HG03439 (cell line): Measurements from ENCODE around the gene TAS2R13.

Source experiments
- ATAC-seq: cut with Tn5 transposase; IDR thresholded peaks from one replicate; pipeline ENCODE4 v1.9.1; 2021; ENCODE audit warnings: mild to moderate bottlenecking, moderate library complexity; ENCODE audit not compliant: unreplicated experiment

TAS2R13 gene, protein sequence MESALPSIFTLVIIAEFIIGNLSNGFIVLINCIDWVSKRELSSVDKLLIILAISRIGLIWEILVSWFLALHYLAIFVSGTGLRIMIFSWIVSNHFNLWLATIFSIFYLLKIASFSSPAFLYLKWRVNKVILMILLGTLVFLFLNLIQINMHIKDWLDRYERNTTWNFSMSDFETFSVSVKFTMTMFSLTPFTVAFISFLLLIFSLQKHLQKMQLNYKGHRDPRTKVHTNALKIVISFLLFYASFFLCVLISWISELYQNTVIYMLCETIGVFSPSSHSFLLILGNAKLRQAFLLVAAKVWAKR

DNA sequence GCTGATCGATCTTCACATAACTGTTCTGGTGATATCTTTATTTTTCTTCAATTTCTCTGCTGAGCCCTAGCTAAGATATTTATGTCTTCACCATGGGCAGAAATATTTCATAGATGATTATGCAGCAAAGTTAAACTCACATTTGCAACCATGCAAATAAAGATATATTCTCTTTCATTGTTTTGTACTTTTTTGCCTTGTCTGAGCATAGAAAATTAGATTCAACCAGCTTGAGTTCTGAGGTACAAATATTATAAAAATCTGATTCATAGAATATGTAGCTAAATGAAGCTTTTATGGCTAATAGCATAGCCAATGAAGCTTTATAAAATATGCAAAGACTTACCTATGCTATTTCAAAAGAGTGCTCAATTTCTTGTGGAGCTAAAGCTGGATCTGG is at the start of gene TAS2R13:
TAS2R13 (minus strand) TSS at position 101 of the 400 bp plus-strand sequence. CDS start 264 bp downstream, outside the sequence.
- no peak for ATAC-seq

DNA sequence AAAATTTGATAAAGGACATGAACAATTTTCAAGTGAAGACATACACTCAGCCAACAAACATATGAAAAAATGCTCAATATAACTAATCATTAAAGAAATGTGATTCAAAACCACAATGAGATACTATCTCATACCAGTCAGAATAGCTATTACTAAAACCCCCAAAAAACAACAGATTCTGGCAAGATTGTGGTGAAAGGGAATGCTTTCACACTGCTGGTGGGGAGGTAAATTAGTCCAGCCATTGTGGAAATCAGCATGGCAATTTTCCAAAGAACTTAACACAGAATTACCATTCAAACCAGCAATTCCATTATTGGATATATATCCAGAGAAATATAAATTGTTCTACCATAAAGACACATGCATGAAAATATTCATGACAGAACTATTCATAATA is 48.4 kb upstream of the TAS2R13 start:
- ATAC-seq, result no peak

DNA sequence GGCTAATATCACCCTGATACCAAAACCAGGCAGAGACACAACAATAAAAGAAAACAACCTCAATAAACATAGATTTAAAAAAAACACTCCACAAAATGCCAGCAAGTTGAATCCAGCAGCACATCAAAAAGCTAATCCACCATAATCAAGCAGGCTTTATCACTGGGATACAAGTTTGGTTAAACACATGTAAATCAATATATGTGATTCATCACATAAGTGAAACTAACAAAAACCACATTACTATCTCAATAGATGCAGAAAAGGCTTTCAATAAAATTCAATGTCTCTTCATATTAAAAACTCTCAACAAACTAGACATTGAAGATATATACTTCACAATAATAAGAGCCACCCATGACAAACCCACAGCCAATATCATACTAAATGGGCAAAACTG is 46.7 kb upstream of the TAS2R13 start:
- no peak for ATAC-seq

- no peak for ATAC-seq
Measured at GRCh38 chr12:10952645-10953044, 43.3 kb upstream of the TAS2R13 start.

GRCh38 chr12:10943167-10943566 is 33.8 kb upstream of the TAS2R13 start:
- no peak for ATAC-seq

DNA sequence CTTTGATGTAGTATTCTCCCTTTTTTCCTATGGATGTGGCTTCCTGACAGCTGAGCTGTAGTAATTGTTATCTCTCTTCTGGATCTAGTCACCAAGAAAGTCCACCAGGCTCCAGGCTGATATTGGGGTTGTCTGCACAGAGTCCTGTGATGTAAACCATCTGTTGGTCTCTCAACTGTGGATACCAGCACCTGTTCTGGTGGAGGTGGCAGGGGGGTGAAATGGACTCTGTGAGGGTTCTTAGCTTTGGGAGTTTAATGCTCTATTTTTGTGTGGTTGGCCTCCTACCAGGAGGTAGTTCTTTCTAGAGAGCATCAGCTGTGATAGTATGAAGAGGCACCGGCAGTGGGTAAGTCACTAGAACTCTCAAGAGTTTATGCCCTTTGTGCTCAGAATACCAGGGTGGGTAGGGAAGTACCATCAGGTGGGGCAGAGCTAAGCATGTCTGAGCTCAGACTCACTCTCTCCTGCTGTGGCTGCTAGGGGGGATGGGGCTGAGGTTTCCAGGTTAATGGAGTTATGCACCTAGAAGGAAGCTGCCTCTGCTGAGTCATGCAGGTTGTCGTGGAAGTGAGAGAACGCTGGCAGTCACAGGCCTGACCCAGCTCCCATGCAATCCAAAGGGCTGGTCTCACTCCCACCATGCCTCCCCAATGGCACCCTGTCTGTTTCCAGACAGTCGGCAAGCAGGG is 32.7 kb upstream of the TAS2R13 start:
- ATAC-seq, result no peak

GRCh38 chr12:10941369-10941768 is 32.0 kb upstream of the TAS2R13 start:
- ATAC-seq, result no peak

GRCh38 chr12:10940389-10940788 is 31.0 kb upstream of the TAS2R13 start:
- ATAC-seq, result no peak

DNA sequence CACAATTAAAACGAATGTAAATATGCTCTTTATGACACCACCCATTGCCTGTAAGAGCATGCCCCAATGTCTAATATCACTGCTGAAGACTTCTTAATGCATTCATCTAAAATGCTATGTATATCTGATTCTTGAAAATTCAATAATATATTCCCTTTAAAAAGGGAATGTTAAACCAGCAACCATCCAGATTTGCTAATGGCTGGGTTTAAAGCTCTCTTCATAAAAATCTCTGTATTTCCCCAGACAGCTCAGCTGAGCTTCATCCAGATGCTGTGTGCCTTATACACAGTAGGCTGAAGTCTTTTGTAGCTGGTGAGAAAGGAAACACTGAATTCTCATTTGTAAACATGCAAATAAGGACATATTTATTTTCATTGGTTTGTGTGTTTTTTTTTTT is 29.8 kb upstream of the TAS2R13 start, which contains the start of gene TAS2R14:
TAS2R14 (minus strand) TSS at position 101 of the 400 bp plus-strand sequence; CDS start at position 45, 56 bp downstream.
- no peak for ATAC-seq

DNA sequence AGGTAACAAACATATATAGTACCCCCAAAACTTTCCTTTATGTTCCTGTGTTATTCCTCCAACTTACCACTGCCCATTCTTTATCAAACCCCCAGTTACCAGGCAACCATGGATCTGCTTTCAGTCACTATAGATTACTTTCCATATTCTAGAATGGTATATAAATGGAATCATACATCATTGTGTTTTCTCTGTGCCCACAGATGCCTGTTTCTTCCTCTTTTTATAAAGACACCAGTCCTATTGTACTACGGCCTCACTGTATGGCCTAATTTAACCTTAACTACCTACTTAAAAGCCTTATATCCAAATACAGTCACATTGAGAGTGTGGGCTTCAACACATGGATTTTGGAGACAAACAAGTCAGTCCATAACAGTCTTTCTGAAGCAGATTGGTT is 27.1 kb upstream of the TAS2R13 start:
- ATAC-seq, result no peak

DNA sequence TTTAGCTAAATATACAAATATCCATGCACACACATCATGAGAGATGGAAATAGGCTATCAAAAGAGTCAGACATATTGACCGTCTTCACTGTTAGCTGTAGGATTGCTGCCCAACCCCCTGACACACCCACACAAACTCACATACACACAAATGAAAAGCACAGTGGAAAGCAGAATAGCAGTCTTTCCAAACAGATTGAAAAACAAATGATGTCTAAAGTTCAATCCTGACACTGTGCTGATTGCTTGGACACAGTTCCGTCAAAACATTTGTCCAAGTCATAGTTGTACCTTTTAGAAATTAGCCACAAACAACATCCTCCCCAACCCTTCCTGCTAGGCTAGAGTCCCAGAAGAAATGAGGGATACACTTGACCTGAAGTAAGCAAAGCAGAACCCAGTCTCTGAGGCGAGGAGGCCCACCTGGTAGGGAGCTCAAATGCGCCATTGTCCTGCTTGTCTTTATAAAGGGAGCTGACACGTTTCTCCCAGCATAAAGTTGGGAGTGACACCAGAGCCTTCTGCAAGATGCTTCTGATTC is 19.5 kb upstream of the TAS2R13 start, which contains the start of gene PRH2:
PRH2 (plus strand) TSS at position 491 of the 541 bp plus-strand sequence; CDS start at position 529, 38 bp downstream.
- no peak for ATAC-seq

- ATAC-seq, result no peak
Measured at GRCh38 chr12:10926269-10926668, 16.9 kb upstream of the TAS2R13 start.

- no peak for ATAC-seq
Measured at GRCh38 chr12:10919809-10920208, 10.4 kb upstream of the TAS2R13 start.

DNA sequence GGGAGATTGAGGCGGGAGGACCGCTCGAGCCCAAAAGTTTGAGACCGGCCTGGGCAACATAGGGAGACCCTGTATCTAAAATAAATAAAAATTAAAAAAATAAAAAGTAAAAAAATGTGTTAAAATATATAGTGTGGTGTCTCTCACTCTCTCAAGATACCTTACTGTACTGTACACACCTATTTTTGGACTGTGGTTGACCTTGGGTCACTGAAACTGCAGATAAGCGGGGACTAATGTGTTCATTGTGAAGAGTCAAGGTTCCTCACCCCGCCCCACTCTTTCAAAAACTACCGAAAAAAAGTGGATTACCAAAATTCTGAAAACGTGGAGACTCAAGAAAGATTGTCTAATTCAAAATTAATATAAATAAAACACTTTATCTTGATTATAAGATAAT is 1.0 kb upstream of the TAS2R13 start:
- ATAC-seq, result no peak

DNA sequence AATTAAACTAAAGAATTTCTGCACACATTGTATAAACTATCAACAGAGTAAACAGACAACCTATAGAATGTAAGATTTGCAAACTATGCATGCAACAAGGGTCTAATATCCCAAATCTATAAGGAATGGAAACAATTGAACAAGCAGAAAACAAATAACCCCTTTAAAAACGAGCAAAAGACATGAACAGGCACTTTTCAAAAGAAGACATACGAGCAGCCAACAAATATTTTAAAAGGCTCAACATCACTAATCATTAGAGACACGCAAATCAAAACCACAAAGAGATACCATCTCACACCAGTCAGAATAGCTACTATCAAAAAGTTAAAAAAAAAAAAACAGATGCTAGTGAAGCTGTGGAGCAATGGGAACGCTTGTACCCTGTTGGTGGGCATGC is 4.7 kb downstream of the TAS2R13 start:
- ATAC-seq, result no peak

DNA sequence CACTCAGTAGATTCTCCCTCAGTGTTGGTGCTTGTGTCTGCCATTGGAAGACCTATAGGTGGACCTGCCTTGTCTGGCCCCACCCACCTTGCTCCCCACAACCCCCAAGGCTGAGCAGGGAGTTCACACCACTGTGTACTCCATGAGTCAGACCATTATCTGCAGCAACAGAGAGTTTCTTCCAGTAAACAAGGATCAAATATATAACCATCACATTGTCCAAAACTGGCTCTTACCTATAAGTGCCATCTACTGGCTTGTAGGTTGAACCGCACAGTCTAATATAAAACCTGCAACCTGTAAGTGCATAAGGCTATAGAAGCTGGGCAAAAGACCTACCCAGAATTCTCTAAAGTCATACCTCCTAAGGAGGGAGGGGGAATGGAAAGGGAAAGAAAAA is 7.9 kb downstream of the TAS2R13 start:
- no peak for ATAC-seq

DNA sequence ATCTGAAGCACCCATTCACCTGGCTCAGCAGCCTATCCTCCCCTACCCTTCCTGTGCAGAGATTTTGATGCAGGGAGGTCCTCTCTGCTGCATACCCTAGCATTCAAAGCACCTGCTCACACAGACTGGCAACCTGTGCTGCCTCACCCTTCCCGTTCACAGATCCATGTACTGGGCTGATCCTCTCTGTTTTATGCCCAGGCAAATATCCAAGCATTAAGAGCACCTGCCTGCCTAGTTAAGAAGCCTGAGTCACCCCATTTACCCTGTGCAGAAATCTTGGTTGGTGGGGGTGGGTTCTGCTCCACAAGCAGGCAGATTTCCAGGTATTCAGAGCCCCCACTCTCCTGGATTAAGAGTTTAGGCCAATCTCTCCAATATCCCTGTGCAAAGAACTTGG is 8.4 kb downstream of the TAS2R13 start:
- no peak for ATAC-seq

DNA sequence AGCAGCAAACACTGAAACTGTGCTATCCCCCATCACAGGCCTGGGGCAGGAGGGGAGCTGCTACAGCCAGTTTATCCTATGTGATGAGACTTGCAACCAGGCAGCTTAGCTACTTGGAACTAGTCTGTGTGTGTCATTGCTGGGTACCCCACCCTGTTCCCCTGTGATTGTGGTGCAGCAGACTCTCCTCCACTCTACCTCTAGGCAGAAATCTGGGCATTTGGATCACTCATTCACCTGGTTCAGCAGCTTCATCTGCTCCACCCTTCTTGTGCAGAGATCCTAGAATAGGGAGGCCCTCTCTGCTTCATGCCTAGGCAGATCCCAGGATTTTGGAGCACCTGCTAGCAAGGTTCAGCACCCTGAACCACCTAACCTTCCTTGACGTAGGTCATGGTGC is 8.8 kb downstream of the TAS2R13 start:
- no peak for ATAC-seq

DNA sequence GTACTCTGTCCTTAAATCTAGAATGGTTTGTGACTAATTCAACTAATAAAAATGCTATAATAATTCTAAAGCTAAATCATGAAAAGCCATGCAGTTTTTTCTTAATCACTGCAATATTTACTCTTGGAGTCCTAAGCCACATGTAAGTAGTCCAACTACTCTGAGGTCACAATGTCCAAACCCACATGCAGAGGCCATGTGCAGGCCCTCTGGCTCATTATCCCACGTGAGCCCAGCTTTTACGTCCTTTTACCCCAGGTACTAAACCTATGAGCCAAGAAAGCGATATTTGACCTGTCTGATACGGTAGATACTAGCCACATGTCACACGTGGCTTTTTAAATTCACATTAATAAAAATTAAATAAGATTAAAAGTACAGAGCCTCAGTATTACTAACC is 12.5 kb downstream of the TAS2R13 start:
- ATAC-seq, result no peak

DNA sequence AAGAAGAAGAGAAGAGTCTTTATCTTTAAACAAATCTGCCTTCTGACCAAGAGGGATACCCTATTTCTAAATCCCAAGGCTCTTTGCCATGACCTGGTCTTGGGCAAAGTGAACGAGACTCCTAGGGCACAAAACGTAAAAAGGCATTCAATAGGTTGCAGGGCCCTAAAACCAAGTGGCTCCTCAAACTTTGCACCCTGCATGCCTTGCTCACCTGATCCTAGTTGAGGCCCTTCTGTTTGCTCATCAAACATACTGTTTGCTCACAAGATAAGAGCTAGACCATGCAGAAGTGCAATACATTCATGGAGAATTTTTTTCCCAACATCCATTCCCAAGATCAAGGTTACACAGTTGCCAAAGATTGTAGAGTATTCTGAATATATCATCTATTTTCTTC is 17.4 kb downstream of the TAS2R13 start:
- no peak for ATAC-seq

DNA sequence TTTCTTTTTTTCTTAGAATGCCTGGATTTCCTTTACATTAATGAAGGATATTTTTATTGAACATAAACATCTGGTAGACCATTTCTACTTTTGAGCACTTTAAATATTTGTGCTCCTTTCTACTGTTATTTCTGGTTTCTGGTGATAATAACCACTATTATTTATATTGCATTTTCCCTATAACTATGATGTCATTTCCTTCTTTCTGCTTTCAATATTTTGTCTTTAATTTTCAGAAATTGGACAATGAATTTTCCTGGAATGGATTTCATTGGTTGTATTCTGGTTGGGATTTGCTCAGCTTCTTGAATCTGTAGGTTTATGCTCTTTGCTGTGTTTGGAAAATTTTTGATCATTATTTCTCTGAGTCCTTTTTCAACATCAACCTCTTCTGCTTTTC is 20.1 kb downstream of the TAS2R13 start:
- ATAC-seq, result no peak

GRCh38 chr12:10884086-10884725 is 25.2 kb downstream of the TAS2R13 start, which contains the start of gene PRH1:
TSS of gene PRH1 (minus strand) at chr12:10884255. CDS start at chr12:10884217, 38 bp downstream.
- no peak for ATAC-seq
